Muscle layer of duodenum (tissue), 2 donors: Measurements from ENCODE around the gene LRSAM1.

ENCODE experiments used
- H3K27ac ChIP-seq: one replicate; pipeline ENCODE4 v1.7.0; 2013; ENCODE audit warnings: mild to moderate bottlenecking, low read length
- H3K27me3 ChIP-seq: one replicate; pipeline ENCODE4 v1.7.0; 2013; ENCODE audit warnings: low read depth, mild to moderate bottlenecking, control low read depth, low read length
- H3K36me3 ChIP-seq, 2 donors: one replicate each; pipeline ENCODE4 v1.7.0; 2013; ENCODE audit warnings: low read length in 2 of 2, control low read depth in 1 of 2, mild to moderate bottlenecking in 1 of 2; ENCODE audit not compliant: insufficient read depth in 2 of 2, control insufficient read depth in 1 of 2
- H3K4me1 ChIP-seq, 2 donors: one replicate each; pipeline ENCODE4 v1.7.0; 2013; ENCODE audit warnings: low read length in 2 of 2, mild to moderate bottlenecking in 2 of 2, control low read depth in 1 of 2, moderate library complexity in 1 of 2; ENCODE audit not compliant: insufficient read depth in 2 of 2, control insufficient read depth in 1 of 2
- H3K4me3 ChIP-seq, 2 donors: one replicate each; pipeline ENCODE4 v1.7.0; 2013; ENCODE audit warnings: low read length in 2 of 2, low read depth in 1 of 2, mild to moderate bottlenecking in 1 of 2
- H3K9me3 ChIP-seq, 2 donors: one replicate each; pipeline ENCODE4 v1.7.0; 2013; ENCODE audit warnings: low read length in 2 of 2, control low read depth in 1 of 2, mild to moderate bottlenecking in 1 of 2; ENCODE audit not compliant: control insufficient read depth in 1 of 2
- donor health status: healthy.

LRSAM1 gene

GRCh38 chr9:127417131-127418036 is 33.9 kb upstream of the LRSAM1 start:
- H3K4me3 ChIP-seq, result no peak overlapping the region
- no peaks in the 10 kb centered on the region for H3K9me3 ChIP-seq
- no peak overlapping the region for H3K27ac ChIP-seq
- H3K36me3 ChIP-seq, result no peaks in the 10 kb centered on the region
- H3K4me1 ChIP-seq, result peaks cover under 1 to 45% of the 10 kb centered on the region in 2 donors
- no peaks in the 10 kb centered on the region for H3K27me3 ChIP-seq

- Histone ChIP-seq H3K27ac (no peak overlapping the region), H3K27me3 (no peaks in the 10 kb centered on the region), H3K9me3 (no peaks in the 10 kb centered on the region), H3K36me3 (no peaks in the 10 kb centered on the region), H3K4me3 (no peak overlapping the region), H3K4me1 (peaks cover 6 to 52% of the 10 kb centered on the region in 2 donors)
Observed at GRCh38 chr9:127418037-127418471, 33.3 kb upstream of the LRSAM1 start.

GRCh38 chr9:127419348-127419747 is 32.0 kb upstream of the LRSAM1 start:
- Histone ChIP-seq H3K36me3 (peaks cover 0 to under 1% of the 10 kb centered on the region in 2 donors), H3K9me3 (no peaks in the 10 kb centered on the region), H3K4me1 (peaks cover 11 to 53% of the 10 kb centered on the region in 2 donors), H3K27me3 (no peaks in the 10 kb centered on the region), H3K4me3 (peak overlapping the region in 1 of 2 donors; percentile 46), H3K27ac (no peak overlapping the region)

DNA sequence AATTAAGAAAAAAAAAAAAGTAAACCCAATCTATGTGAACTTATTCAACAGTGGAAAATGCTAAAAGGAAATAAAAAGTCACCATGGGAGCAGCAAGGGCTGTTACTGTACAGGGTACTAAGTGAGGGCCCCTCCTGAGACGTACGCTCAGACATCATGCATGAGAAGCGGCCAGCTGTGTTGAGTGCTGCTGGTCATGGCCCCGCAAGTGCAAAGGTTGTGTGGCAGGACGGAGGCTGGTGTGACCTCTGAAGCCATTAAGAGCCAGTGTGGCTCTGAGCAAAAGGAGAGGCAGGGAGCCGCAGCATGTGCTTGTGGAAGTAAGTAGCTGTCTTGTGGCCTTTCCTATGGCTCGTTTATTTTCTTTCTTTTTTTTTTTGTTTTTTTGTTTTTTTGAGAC is 30.3 kb upstream of the LRSAM1 start:
- no peaks in the 10 kb centered on the region for H3K27me3 ChIP-seq
- H3K9me3 ChIP-seq, result no peaks in the 10 kb centered on the region
- no peak overlapping the region for H3K27ac ChIP-seq
- H3K4me1 ChIP-seq, result peaks cover 11 to 51% of the 10 kb centered on the region in 2 donors
- H3K4me3 ChIP-seq, result no peak overlapping the region
- peaks cover 0 to 4% of the 10 kb centered on the region in 2 donors for H3K36me3 ChIP-seq

GRCh38 chr9:127422133-127422782 is 29.1 kb upstream of the LRSAM1 start:
- Histone ChIP-seq H3K27ac (no peak overlapping the region), H3K4me1 (peaks cover 11 to 47% of the 10 kb centered on the region in 2 donors), H3K4me3 (peak overlapping the region; percentile 88 to 96), H3K36me3 (peaks cover 3 to 4% of the 10 kb centered on the region in 2 donors), H3K27me3 (no peaks in the 10 kb centered on the region), H3K9me3 (no peaks in the 10 kb centered on the region)

DNA sequence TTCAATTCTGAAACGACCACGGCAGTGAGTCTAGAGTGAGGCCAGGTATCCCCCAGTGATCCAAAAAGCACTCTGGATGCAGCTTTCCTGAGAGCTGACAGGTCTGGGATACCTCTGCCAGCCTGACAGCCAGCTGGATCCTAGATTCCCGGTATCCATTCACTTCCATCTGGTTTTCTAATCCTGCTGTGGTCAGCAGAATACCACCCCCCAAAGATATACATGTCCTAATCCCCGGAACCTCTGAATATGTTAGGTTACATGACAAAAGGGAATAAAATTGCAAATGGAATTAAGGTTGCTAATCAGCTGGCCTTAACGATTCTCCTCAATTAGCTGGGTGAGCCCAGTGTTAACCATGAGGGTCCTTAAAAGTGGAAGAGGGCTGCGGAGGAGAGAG is 28.5 kb upstream of the LRSAM1 start:
- no peaks in the 10 kb centered on the region for H3K27me3 ChIP-seq
- peak overlapping the region; percentile 88 to 96 for H3K4me3 ChIP-seq
- H3K36me3 ChIP-seq, result peaks cover 3 to 4% of the 10 kb centered on the region in 2 donors
- no peaks in the 10 kb centered on the region for H3K9me3 ChIP-seq
- H3K27ac ChIP-seq, result peak overlapping the region; percentile 95
- peaks cover 11 to 46% of the 10 kb centered on the region in 2 donors for H3K4me1 ChIP-seq

GRCh38 chr9:127423476-127423933 is 27.8 kb upstream of the LRSAM1 start:
- Histone ChIP-seq H3K9me3 (no peaks in the 10 kb centered on the region), H3K27me3 (no peaks in the 10 kb centered on the region), H3K4me3 (peak overlapping the region; percentile 88 to 96), H3K36me3 (peaks cover 4 to 5% of the 10 kb centered on the region in 2 donors), H3K4me1 (peaks cover 11 to 39% of the 10 kb centered on the region in 2 donors), H3K27ac (peak overlapping the region; percentile 95)

GRCh38 chr9:127423934-127424675 is 27.2 kb upstream of the LRSAM1 start, which contains the start of gene ZNF79:
TSS of gene ZNF79 (plus strand) at chr9:127424382. CDS start at chr9:127424788, 406 bp downstream.
- peaks cover 11 to 34% of the 10 kb centered on the region in 2 donors for H3K4me1 ChIP-seq
- H3K27ac ChIP-seq, result peak within 1 kb of the TSS; percentile 95
- H3K4me3 ChIP-seq, result peak within 1 kb of the TSS; percentile 88 to 96
- peaks cover 8 to 11% of the 10 kb centered on the region in 2 donors for H3K36me3 ChIP-seq
- no peaks in the 10 kb centered on the region for H3K27me3 ChIP-seq
- no peaks in the 10 kb centered on the region for H3K9me3 ChIP-seq

DNA sequence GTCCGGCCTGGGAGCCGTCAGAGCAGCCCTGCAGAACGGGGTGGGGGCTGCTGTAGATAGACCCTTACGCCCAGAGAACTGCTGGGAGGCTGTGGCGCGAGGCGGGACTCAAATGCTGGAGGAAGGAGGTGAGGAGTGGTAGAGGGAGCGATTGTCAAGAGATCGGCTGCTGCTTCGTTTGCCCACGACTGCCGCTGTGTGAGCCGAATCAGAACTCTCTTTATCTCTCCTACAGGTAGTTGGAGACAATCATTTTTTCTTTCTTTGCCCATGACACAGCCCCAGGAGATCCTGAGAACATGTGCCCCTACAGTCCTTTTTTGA is 26.7 kb upstream of the LRSAM1 start:
- H3K36me3 ChIP-seq, result peaks cover 8 to 16% of the 10 kb centered on the region in 2 donors
- peaks cover 11 to 34% of the 10 kb centered on the region in 2 donors for H3K4me1 ChIP-seq
- peak overlapping the region; percentile 95 for H3K27ac ChIP-seq
- H3K9me3 ChIP-seq, result no peaks in the 10 kb centered on the region
- peak overlapping the region; percentile 88 to 96 for H3K4me3 ChIP-seq
- no peaks in the 10 kb centered on the region for H3K27me3 ChIP-seq

GRCh38 chr9:127426756-127427155 is 24.6 kb upstream of the LRSAM1 start:
- H3K9me3 ChIP-seq, result no peaks in the 10 kb centered on the region
- H3K27me3 ChIP-seq, result no peaks in the 10 kb centered on the region
- peaks cover 11 to 32% of the 10 kb centered on the region in 2 donors for H3K4me1 ChIP-seq
- no peak overlapping the region for H3K27ac ChIP-seq
- H3K4me3 ChIP-seq, result no peak overlapping the region
- peaks cover 18 to 26% of the 10 kb centered on the region in 2 donors for H3K36me3 ChIP-seq

- H3K4me1 ChIP-seq, result peaks cover 2 to 18% of the 10 kb centered on the region in 2 donors
- peaks cover 23 to 31% of the 10 kb centered on the region in 2 donors for H3K36me3 ChIP-seq
- H3K9me3 ChIP-seq, result no peaks in the 10 kb centered on the region
- no peak overlapping the region for H3K4me3 ChIP-seq
- H3K27ac ChIP-seq, result no peak overlapping the region
- no peaks in the 10 kb centered on the region for H3K27me3 ChIP-seq
Observed at GRCh38 chr9:127428348-127428747, 23.0 kb upstream of the LRSAM1 start.
